GM12891 (cell line): ENCODE data around the gene BLOC1S1.

Experiments
- POLR2A ChIP-seq: IDR thresholded peaks from 2 replicates; pipeline ENCODE4 v1.6.1; 2011; ENCODE audit warnings: low read depth, low read length, control low read depth
- POLR2AphosphoS5 ChIP-seq: IDR thresholded peaks from 2 replicates; pipeline ENCODE4 v1.6.1; 2011; ENCODE audit warnings: low read depth, low read length, control low read depth
- POU2F2 ChIP-seq: IDR thresholded peaks from 2 replicates; pipeline ENCODE4 v1.6.1; 2011; ENCODE audit warnings: low read depth, mild to moderate bottlenecking, control low read depth, low read length, moderate library complexity
- SPI1 ChIP-seq: IDR thresholded peaks from 2 replicates; pipeline ENCODE4 v1.6.1; 2011; ENCODE audit warnings: low read depth, low read length, control low read depth
- TAF1 ChIP-seq: IDR thresholded peaks from 2 replicates; pipeline ENCODE4 v1.6.1; 2011; ENCODE audit warnings: low read depth, low read length, control low read depth

- no peak for TF ChIP-seq POLR2A
- TF ChIP-seq POLR2AphosphoS5, result no peak
- TF ChIP-seq POU2F2, result no peak
- no peak for TF ChIP-seq TAF1
- TF ChIP-seq SPI1, result no peak
Measured at GRCh38 chr12:55698965-55699364, 16.9 kb upstream of the BLOC1S1 start.
